Right cardiac atrium (tissue), 5 donors: Measurements from ENCODE around the gene KIAA1586. TPM values are rescaled to one million over a fixed set of nuclear protein-coding genes. Genes with fewer than 3 reads are reported as not detected.
"Not testable (repeated sequence)": the region's sequence is repeated elsewhere in the genome, so short reads cannot be mapped to it uniquely, and the experiment has no call there.

ENCODE experiments used
- ATAC-seq, 2 donors: fragments of 200-7000 bp; cut with Tn5 transposase; one replicate each; pipeline versions ENCODE4 v1.8.0 to v1.9.1; 2020; ENCODE audit warnings: moderate library complexity in 2 of 2, mild to moderate bottlenecking in 1 of 2
- DNase-seq, 3 donors: peaks; one replicate each; pipeline ENCODE4 v3.0.0-alpha.2; 2020
- H3K27ac ChIP-seq: one replicate; pipeline ENCODE4 v1.5.1; 2013; ENCODE audit warnings: mild to moderate bottlenecking, low read length, control low read depth, moderate library complexity
- H3K27me3 ChIP-seq: one replicate; pipeline ENCODE4 v1.6.1; 2013; ENCODE audit not compliant: control insufficient read depth, insufficient read depth
- H3K4me1 ChIP-seq: one replicate; pipeline ENCODE4 v1.6.1; 2013; ENCODE audit warnings: low read length; ENCODE audit not compliant: control insufficient read depth, insufficient read depth
- H3K4me3 ChIP-seq: one replicate; pipeline ENCODE4 v1.5.1; 2013; ENCODE audit warnings: low read length, control low read depth
- H3K9me3 ChIP-seq: one replicate; pipeline ENCODE4 v1.6.1; 2013; ENCODE audit warnings: low read length; ENCODE audit not compliant: control insufficient read depth
- WGBS: extraction: QIAGEN DNeasy Blood & Tissue Kit; methylation state at CpG from one replicate; pipeline ENCODE4 v1.1.7; 2013; 5-methylcytosine and 5-hydroxymethylcytosine counted together
- intact Hi-C, 4 donors: fragments of 100-400 bp; cut with DNase I; formaldehyde crosslinking; loops; one replicate each; pipeline versions ENCODE4 v1.11.0 to v1.14.0; 2022 to 2023
- polyA plus RNA-seq: library from polyadenylated mRNA; stranded (reverse); fragments of 200-250 nt; gene quantifications from one replicate; pipeline ENCODE4 v1.2.3, GENCODE V29; 2013
- total RNA-seq, 4 donors: library from RNA; stranded (reverse); fragmentation: NEBNext Ultra II Directional; extraction: Animal tissue kit (Norgen Biotek cat#: 25700); gene quantifications; one replicate each; pipeline ENCODE4 v1.2.1, GENCODE V29; 2021
- donor health status: healthy with polysubstance abuse.
- donor health status: DM: no; HTN: yes; CAD: no.
- donor health status: DM: no; HTN: no; CAD: no.
- donor health status: DM: no; HTN: yes; CAD: no; lungs with severe emphysema.
- donor health status: DM: yes; HTN: yes; CAD: no.

The KIAA1586 gene
- total and polyA plus RNA-seq, 5 donors = 3.1 to 10.3 (median 8.4) TPM

- Histone ChIP-seq H3K4me1 (no peaks in the 10 kb centered on the region), H3K9me3 (no peaks in the 10 kb centered on the region), H3K4me3 (no peak overlapping the region), H3K27ac (no peak overlapping the region), H3K27me3 (no peaks in the 10 kb centered on the region)
- WGBS = 81% methylated on average over 1 of the region's 1 CpG
- no peak for ATAC-seq
- no peak for DNase-seq
- intact Hi-C loops = no loop called here
These were observed 32.2 kb downstream of the KIAA1586 start for GRCh38 chr6:57078531-57079207.

- ATAC-seq (no peak), DNase-seq (peak in 1 of 3 donors; percentile 9)
- 87% methylated on average over 2 of the region's 2 CpGs for WGBS
- H3K4me3 ChIP-seq = no peak overlapping the region
- intact Hi-C loops = no loop called here
- no peak overlapping the region for H3K27ac ChIP-seq
- no peaks in the 10 kb centered on the region for H3K4me1 ChIP-seq
- no peaks in the 10 kb centered on the region for H3K27me3 ChIP-seq
- H3K9me3 ChIP-seq = no peaks in the 10 kb centered on the region
These were observed 39.0 kb downstream of the KIAA1586 start for GRCh38 chr6:57085471-57085870.

GRCh38 chr6:57086843-57087242, 40.4 kb downstream of the KIAA1586 start:
- intact Hi-C loops = no loop called here
- no peaks in the 10 kb centered on the region for H3K4me1 ChIP-seq

GRCh38 chr6:57087916-57088315, 41.4 kb downstream of the KIAA1586 start:
- ATAC-seq (no peak), DNase-seq (no peak)
- intact Hi-C loops = no loop called here
- Histone ChIP-seq H3K4me1 (no peaks in the 10 kb centered on the region), H3K27ac (no peak overlapping the region), H3K9me3 (no peaks in the 10 kb centered on the region), H3K4me3 (no peak overlapping the region), H3K27me3 (no peaks in the 10 kb centered on the region)
- 84% methylated on average over 4 of the region's 4 CpGs for WGBS

More at GRCh38 chr6:57086843-57087242, 40.4 kb downstream of the KIAA1586 start:
- no peak overlapping the region for H3K27ac ChIP-seq
- H3K9me3 ChIP-seq = no peaks in the 10 kb centered on the region
- ATAC-seq (no peak), DNase-seq (no peak)
- no peaks in the 10 kb centered on the region for H3K27me3 ChIP-seq
- H3K4me3 ChIP-seq = no peak overlapping the region
- 96% methylated on average over 1 of the region's 1 CpG for WGBS

- H3K9me3 ChIP-seq = no peaks in the 10 kb centered on the region
- DNase-seq (no peak), ATAC-seq (no peak)
- WGBS = 63% methylated on average over 3 of the region's 3 CpGs
- H3K4me1 ChIP-seq = no peaks in the 10 kb centered on the region
- intact Hi-C loops = no loop called here
- H3K4me3 ChIP-seq = peak overlapping the region; percentile 41
- no peak overlapping the region for H3K27ac ChIP-seq
- H3K27me3 ChIP-seq = no peaks in the 10 kb centered on the region
These were observed 42.8 kb downstream of the KIAA1586 start for GRCh38 chr6:57089265-57089664.

GRCh38 chr6:57089687-57090457, 43.4 kb downstream of the KIAA1586 start, which contains the start of gene ZNF451:
Gene ZNF451, plus strand, starts transcription at chr6:57090188. Its CDS starts 66 bp downstream, at chr6:57090254.
- intact Hi-C loops = no loop called here
- no peaks in the 10 kb centered on the region for H3K9me3 ChIP-seq
- no peaks in the 10 kb centered on the region for H3K4me1 ChIP-seq
- WGBS = under 1% methylated on average over 52 of the region's 58 CpGs
- H3K4me3 ChIP-seq = peak within 1 kb of the TSS; percentile 41
- ATAC-seq (peak; percentile 99 to 100), DNase-seq (peak; percentile 99)
- H3K27me3 ChIP-seq = no peaks in the 10 kb centered on the region
- peak within 1 kb of the TSS; percentile 34 for H3K27ac ChIP-seq

GRCh38 chr6:57090458-57091067, 44.1 kb downstream of the KIAA1586 start:
- DNase-seq, H3K4me1 ChIP-seq, intact Hi-C loops, H3K9me3 ChIP-seq, H3K27me3 ChIP-seq, H3K27ac ChIP-seq, H3K4me3 ChIP-seq: not testable (repeated sequence)
- ATAC-seq = peak in 1 of 2 donors; percentile 37
- WGBS = no CpG with 5 or more reads among the region's 27 CpGs

- WGBS = 70% methylated on average over 7 of the region's 7 CpGs
- H3K27ac ChIP-seq, ATAC-seq, H3K4me1 ChIP-seq, H3K9me3 ChIP-seq, H3K27me3 ChIP-seq, intact Hi-C loops, H3K4me3 ChIP-seq, DNase-seq: not testable (repeated sequence)
These were observed 44.9 kb downstream of the KIAA1586 start for GRCh38 chr6:57091375-57091774.

- Histone ChIP-seq H3K4me3 (no peak overlapping the region), H3K4me1 (no peaks in the 10 kb centered on the region), H3K27ac (no peak overlapping the region), H3K27me3 (no peaks in the 10 kb centered on the region), H3K9me3 (no peaks in the 10 kb centered on the region)
- WGBS = 99% methylated on average over 1 of the region's 1 CpG
- intact Hi-C loops = no loop called here
- ATAC-seq (no peak), DNase-seq (no peak)
These were observed 48.2 kb downstream of the KIAA1586 start for GRCh38 chr6:57094689-57095088.

- H3K4me1 ChIP-seq = peaks cover 2% of the 10 kb centered on the region
- no peak overlapping the region for H3K27ac ChIP-seq
- no peaks in the 10 kb centered on the region for H3K9me3 ChIP-seq
- intact Hi-C loops = no loop called here
- no peak overlapping the region for H3K4me3 ChIP-seq
- H3K27me3 ChIP-seq = no peaks in the 10 kb centered on the region
- 91% methylated on average over 1 of the region's 1 CpG for WGBS
- DNase-seq (no peak), ATAC-seq (no peak)
These were observed 51.1 kb downstream of the KIAA1586 start for GRCh38 chr6:57097596-57097995.

- peaks cover 2% of the 10 kb centered on the region for H3K4me1 ChIP-seq
- no peaks in the 10 kb centered on the region for H3K9me3 ChIP-seq
- ATAC-seq (no peak), DNase-seq (no peak)
- 87% methylated on average over 3 of the region's 3 CpGs for WGBS
- intact Hi-C loops = no loop called here
- no peaks in the 10 kb centered on the region for H3K27me3 ChIP-seq
- H3K27ac ChIP-seq = no peak overlapping the region
- H3K4me3 ChIP-seq = no peak overlapping the region
These were observed 56.5 kb downstream of the KIAA1586 start for GRCh38 chr6:57102976-57103375.
